Adrenal gland (tissue), 5 donors: Measurements from ENCODE around the gene SPATA12.

ENCODE experiments used
- CTCF ChIP-seq, 6 experiments: fragments of 450-650 bp in 4 of 6; fragments of 200-600 bp in 2 of 6; sonication (generic) in 1 of 6; IDR thresholded peaks; 1 replicate in 5 of 6; 2 replicates in 1 of 6; pipeline versions ENCODE4 v1.5.1 to v1.8.0; 2016 to 2021; ENCODE audit warnings: antibody characterized with exemption in 6 of 6, mild to moderate bottlenecking in 2 of 6, moderate library complexity in 1 of 6
- POLR2A ChIP-seq, 2 donors: fragments of 450-650 bp; IDR thresholded peaks; one replicate each; pipeline ENCODE4 v1.6.1; 2017; ENCODE audit warnings: antibody characterized with exemption in 2 of 2, mild to moderate bottlenecking in 2 of 2, moderate library complexity in 1 of 2
- donor health status: DM: no; HTN: no; CAD: no.

DNA sequence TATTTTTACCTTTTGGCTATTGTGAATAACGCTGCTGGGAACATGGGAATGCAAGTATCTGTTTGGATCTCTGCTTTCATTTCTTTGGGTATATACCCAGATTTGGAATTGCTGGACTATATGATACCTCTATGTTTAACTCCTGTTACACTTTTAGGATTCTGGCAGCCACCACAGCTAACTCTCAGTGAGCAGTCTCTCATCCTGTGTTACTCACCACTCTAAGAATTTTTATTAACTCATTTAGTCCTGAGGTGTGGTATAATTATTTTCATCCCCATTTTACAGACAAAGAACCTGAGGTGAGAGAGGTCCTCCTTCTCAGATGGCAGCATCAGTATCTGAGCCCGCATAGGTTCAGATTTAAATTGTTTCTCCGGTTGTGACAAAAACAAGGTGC lies 1.1 kb downstream of the SPATA12 start:
- TF ChIP-seq CTCF (IDR thresholded peaks at IDR 0.05), result no peak
- no peak for TF ChIP-seq POLR2A (IDR thresholded peaks at IDR 0.05)
